AG04450 (cell line): ENCODE data around the gene FBXO45. TPM values are rescaled to one million over a fixed set of nuclear protein-coding genes. Genes with fewer than 3 reads are reported as not detected.

ENCODE experiments used
- CTCF ChIA-PET: fragments of 300-600, 350-600 bp; formaldehyde crosslinking; extraction: SDS; loops from one replicate; lab custom pipeline; 2022; ENCODE audit warnings: antibody characterized with exemption, inconsistent platforms; lab: Charles Lee
- POLR2A ChIA-PET: fragments of 350-600 bp; formaldehyde crosslinking; extraction: SDS; loops from one replicate; lab custom pipeline; 2021; ENCODE audit warnings: antibody characterized with exemption, inconsistent platforms; lab: Yijun Ruan, JAX
- DNase-seq: peaks from one replicate; pipeline ENCODE4 v3.0.0-alpha.2; 2011; ENCODE audit warnings: low read depth, low spot score
- H3K27ac ChIP-seq: one replicate; pipeline ENCODE4 v1.5.1; 2012; ENCODE audit warnings: low read depth, low read length, control low read depth
- H3K27me3 ChIP-seq: one replicate; pipeline ENCODE4 v1.6.0; 2012; ENCODE audit warnings: low read length; ENCODE audit not compliant: control insufficient read depth, insufficient read depth
- H3K4me3 ChIP-seq: 2 replicates; pipeline ENCODE4 v1.5.1; 2011; ENCODE audit warnings: mild to moderate bottlenecking, low read depth, low read length, control low read depth
- H3K9me3 ChIP-seq: 2 replicates; pipeline ENCODE4 v1.5.1; 2012; ENCODE audit warnings: low read length; ENCODE audit not compliant: control insufficient read depth, insufficient read depth
- CTCF ChIP-seq: IDR thresholded peaks from 2 replicates; pipeline ENCODE4 v1.5.1; 2011; ENCODE audit warnings: low read depth, low read length, control low read depth, inconsistent platforms
- polyA plus RNA-seq: library from polyadenylated mRNA; depleted of rRNA; stranded (reverse); fragments of >200 nt; gene quantifications from 2 replicates; pipeline ENCODE4 v1.2.3, GENCODE V29; 2011

FBXO45 gene
- polyA plus RNA-seq, 1 experiment = 10.2 TPM

- CTCF ChIA-PET = interaction anchor here (0.7 to 1.6 kb wide), 6 partner anchors 10 to 498 kb away, joined by 3 to 6 read pairs (median 3); no protein-coding TSS in a partner anchor
- no peak overlapping the region for H3K27ac ChIP-seq
- peaks cover 31% of the 10 kb centered on the region for H3K9me3 ChIP-seq
- DNase-seq = no peak
- TF ChIP-seq CTCF = no peak
- POLR2A ChIA-PET = interaction anchor here (0.6 kb wide), 1 partner anchor 124 kb away, joined by 3 read pairs; no protein-coding TSS in a partner anchor
- no peaks in the 10 kb centered on the region for H3K27me3 ChIP-seq
- H3K4me3 ChIP-seq = no peak overlapping the region
Observed at GRCh38 chr3:196523841-196524240, 44.6 kb upstream of the FBXO45 start.

- DNase-seq = no peak
- Histone ChIP-seq H3K27me3 (no peaks in the 10 kb centered on the region), H3K4me3 (no peak overlapping the region), H3K9me3 (peaks cover 26% of the 10 kb centered on the region), H3K27ac (no peak overlapping the region)
- 0 out of 2 replicates have a peak, but pooled peaks have one; percentile 11 for TF ChIP-seq CTCF
- ChIA-PET CTCF (interaction anchor here (0.7 to 1.6 kb wide), 5 partner anchors 10 to 294 kb away, joined by 3 to 6 read pairs (median 3); no protein-coding TSS in a partner anchor), POLR2A (interaction anchor here (0.6 kb wide), 1 partner anchor 125 kb away, joined by 3 read pairs; no protein-coding TSS in a partner anchor)
Observed at GRCh38 chr3:196524527-196524926, 43.9 kb upstream of the FBXO45 start.

GRCh38 chr3:196525141-196525540, 43.3 kb upstream of the FBXO45 start:
- CTCF ChIA-PET = interaction anchor here (1.6 kb wide), 1 partner anchor 15 kb away, joined by 4 read pairs; no protein-coding TSS in a partner anchor
- Histone ChIP-seq H3K27me3 (no peaks in the 10 kb centered on the region), H3K4me3 (no peak overlapping the region), H3K9me3 (peaks cover 20% of the 10 kb centered on the region), H3K27ac (no peak overlapping the region)
- TF ChIP-seq CTCF = no peak
- POLR2A ChIA-PET = no interaction called here
- DNase-seq = no peak

- CTCF ChIA-PET = interaction anchor here (0.5 to 2.2 kb wide), 35 partner anchors 10 to 435 kb away, joined by 3 to 15 read pairs (median 4); partner anchors contain the start of gene SMCO1
Observed at GRCh38 chr3:196528639-196529233, 39.7 kb upstream of the FBXO45 start.

More at GRCh38 chr3:196528639-196529233, 39.7 kb upstream of the FBXO45 start:
- no peaks in the 10 kb centered on the region for H3K9me3 ChIP-seq
- peak; percentile 64 for TF ChIP-seq CTCF
- H3K27ac ChIP-seq = peak overlapping the region; percentile 31
- POLR2A ChIA-PET = interaction anchor here (0.5 to 1.2 kb wide), 4 partner anchors 25 to 266 kb away, joined by 3 to 7 read pairs (median 4); partner anchors contain the start of genes FBXO45, RNF168 and WDR53
- peak overlapping the region; percentile 55 for H3K4me3 ChIP-seq
- DNase-seq = no peak
- H3K27me3 ChIP-seq = no peaks in the 10 kb centered on the region
